Coronary artery (tissue), 2 donors: ENCODE measurements around the gene QRICH1.
A peak's percentile ranks its signal among the peaks of the same experiment; 100 is the strongest.

ENCODE experiments used
- DNase-seq: peaks from one replicate; pipeline ENCODE4 v3.0.0-alpha.2; 2017; ENCODE audit warnings: low spot score
- H3K27ac ChIP-seq, 2 donors: fragments of 200-600 bp; sonication (generic); one replicate each; pipeline ENCODE4 v1.5.1; 2016 to 2019
- H3K4me3 ChIP-seq: fragments of 200-600 bp; sonication (generic); 2 replicates; pipeline ENCODE4 v1.5.1; 2016; ENCODE audit warnings: mild to moderate bottlenecking, moderate library complexity
- TF ChIP-seq, protein P1 (sequence below): fragments of 200-600 bp; sonication (generic); IDR thresholded peaks from one replicate; pipeline ENCODE4 v1.5.1; 2019; ENCODE audit warnings: antibody characterized with exemption

Gene QRICH1

GRCh38 chr3:49132073-49132436, 38.2 kb upstream of the QRICH1 start:
- TF ChIP-seq, protein P1, sequence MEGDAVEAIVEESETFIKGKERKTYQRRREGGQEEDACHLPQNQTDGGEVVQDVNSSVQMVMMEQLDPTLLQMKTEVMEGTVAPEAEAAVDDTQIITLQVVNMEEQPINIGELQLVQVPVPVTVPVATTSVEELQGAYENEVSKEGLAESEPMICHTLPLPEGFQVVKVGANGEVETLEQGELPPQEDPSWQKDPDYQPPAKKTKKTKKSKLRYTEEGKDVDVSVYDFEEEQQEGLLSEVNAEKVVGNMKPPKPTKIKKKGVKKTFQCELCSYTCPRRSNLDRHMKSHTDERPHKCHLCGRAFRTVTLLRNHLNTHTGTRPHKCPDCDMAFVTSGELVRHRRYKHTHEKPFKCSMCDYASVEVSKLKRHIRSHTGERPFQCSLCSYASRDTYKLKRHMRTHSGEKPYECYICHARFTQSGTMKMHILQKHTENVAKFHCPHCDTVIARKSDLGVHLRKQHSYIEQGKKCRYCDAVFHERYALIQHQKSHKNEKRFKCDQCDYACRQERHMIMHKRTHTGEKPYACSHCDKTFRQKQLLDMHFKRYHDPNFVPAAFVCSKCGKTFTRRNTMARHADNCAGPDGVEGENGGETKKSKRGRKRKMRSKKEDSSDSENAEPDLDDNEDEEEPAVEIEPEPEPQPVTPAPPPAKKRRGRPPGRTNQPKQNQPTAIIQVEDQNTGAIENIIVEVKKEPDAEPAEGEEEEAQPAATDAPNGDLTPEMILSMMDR = no peak
- Histone ChIP-seq H3K4me3 (peak overlapping the region; percentile 90), H3K27ac (peak overlapping the region; percentile 82 to 95)
- peak; percentile 58 for DNase-seq

DNA sequence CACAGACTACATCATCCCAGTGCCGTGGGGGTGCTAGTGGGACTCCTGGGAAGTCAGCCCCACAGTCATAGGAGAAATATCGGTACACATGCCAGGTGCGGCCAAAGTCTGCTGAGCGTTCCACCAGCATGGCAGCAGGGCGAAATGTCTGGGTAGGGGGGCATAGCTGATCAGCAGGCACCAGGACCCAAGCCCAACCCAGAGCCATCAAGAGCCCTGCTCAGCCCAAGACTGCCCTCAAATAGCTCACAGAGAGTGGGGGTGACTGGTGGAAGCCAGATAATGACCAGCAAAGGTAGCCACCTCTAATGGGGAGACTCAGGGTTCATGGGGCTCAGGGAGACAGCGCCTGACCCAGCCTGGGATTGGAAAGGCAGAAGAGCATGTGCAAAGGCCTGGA, 37.7 kb upstream of the QRICH1 start:
- peak; percentile 68 for DNase-seq
- H3K4me3 ChIP-seq = peak overlapping the region; percentile 90
- peak overlapping the region; percentile 82 to 95 for H3K27ac ChIP-seq
- TF ChIP-seq, protein P1 = no peak

- peak overlapping the region in 1 of 2 donors; percentile 95 for H3K27ac ChIP-seq
- H3K4me3 ChIP-seq = peak overlapping the region; percentile 90
- no peak for DNase-seq
- TF ChIP-seq, protein P1 = no peak
These were observed 37.2 kb upstream of the QRICH1 start for GRCh38 chr3:49131040-49131439.

DNA sequence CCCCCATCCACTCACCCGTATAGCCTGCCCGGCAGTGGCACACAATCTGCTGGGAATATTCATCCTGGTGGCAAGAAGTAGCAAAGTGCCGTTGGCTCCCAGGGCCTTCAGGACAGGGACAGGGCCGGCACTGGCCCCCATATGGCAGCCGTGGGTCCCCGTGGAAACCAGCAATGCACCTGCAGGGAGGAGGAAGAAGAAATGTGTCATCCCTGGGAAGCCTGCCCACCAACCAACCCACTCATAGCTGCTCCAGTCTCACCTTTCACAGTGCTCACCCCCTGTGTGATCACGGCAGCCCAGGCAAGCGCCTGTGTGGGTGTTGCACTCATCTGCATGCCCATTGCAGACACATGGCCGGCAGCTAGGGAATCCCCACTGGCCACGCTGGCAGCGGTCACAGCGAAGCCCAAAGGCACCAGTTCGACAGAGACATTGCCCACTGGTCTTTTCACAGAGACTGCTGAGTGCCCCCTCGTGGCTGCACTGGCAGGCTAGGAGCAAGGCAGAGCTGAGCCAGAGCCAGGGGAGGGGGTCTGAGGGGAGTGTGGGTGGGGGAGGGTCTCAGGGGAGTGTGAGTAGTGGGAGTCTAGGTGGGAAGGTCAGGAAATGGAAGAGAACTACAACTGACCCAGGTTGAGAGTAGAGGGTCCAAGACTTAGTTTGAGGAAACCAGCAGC, 31.3 kb upstream of the QRICH1 start:
- TF ChIP-seq, protein P1 = no peak
- no peak overlapping the region for H3K27ac ChIP-seq
- no peak for DNase-seq
- H3K4me3 ChIP-seq = no peak overlapping the region

DNA sequence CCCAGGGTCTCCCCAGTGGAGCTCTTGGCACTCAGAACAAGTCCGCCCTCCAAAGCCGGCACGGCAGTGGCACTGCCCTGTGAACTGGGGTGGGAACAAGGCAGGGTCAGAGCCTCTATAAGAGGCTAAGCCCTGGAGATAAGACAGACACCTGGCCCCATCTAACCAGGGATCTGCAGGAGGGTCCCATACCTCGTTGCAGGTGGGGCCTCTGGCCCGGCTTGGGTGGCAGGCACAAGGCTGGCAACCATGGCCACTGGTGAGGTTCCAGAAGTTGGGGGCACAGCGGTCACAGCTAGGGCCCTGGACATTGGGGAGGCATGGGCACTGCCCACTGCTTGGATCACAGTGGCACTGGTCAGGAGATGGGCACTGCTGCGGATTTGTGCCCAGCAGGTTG, 30.3 kb upstream of the QRICH1 start:
- TF ChIP-seq, protein P1 = no peak
- H3K27ac ChIP-seq = no peak overlapping the region
- DNase-seq = no peak
- H3K4me3 ChIP-seq = no peak overlapping the region

DNA sequence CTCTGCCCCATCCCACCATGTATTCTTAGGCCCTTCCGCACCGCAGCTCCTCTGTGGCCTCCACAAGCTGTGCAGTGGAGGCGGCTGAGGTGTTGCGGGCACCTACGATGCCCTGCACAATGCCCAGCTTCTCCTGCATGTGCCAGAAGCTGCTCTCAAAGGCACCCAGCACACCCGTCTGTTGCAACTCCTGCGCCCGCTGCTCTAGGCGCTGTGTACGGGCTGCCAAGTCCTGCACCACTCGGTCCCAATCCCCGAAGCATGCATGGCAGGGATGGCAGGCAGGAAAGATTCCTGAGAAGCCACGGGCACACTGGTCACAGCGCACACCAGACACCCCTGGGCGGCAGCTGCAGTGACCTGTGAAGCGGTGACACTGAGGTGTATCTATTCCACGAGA, 29.8 kb upstream of the QRICH1 start:
- H3K4me3 ChIP-seq = no peak overlapping the region
- TF ChIP-seq, protein P1 = no peak
- no peak overlapping the region for H3K27ac ChIP-seq
- DNase-seq = no peak

GRCh38 chr3:49122886-49123545, 29.1 kb upstream of the QRICH1 start:
- Histone ChIP-seq H3K27ac (no peak overlapping the region), H3K4me3 (no peak overlapping the region)
- DNase-seq = no peak
- TF ChIP-seq, protein P1 = no peak
